K562 (cell line): Measurements from ENCODE around the gene BORA. TPM values are rescaled to one million over a fixed set of nuclear protein-coding genes. Genes with fewer than 3 reads are reported as not detected.

ENCODE experiments used
- ATAC-seq: fragments of 200-7000 bp; cut with Tn5 transposase; 3 replicates; pipeline ENCODE4 v1.9.1; 2020; ENCODE audit warnings: moderate library complexity
- BruUV-seq: library from RNA; stranded (reverse); fragments of 400-500 nt; replicated peaks from 2 replicates; lab custom pipeline; 2021; lab: Mats Ljungman, UMichigan
- CTCF ChIA-PET: fragments of 300-600 bp; formaldehyde crosslinking; extraction: SDS; loops from one replicate; lab custom pipeline; 2021; ENCODE audit warnings: low intra/inter-chr PET ratio; lab: Yijun Ruan, JAX
- POLR2A ChIA-PET: fragments of 300-600, 350-650 bp; sonication (Branson Sonifier 250); formaldehyde crosslinking; extraction: SDS; loops from one replicate; lab custom pipeline; 2021; ENCODE audit warnings: antibody characterized with exemption, inconsistent platforms; lab: Yijun Ruan, JAX
- DNase-seq, 4 experiments: peaks; one replicate each; pipeline versions ENCODE4 v3.0.0 to v3.0.0-alpha.2; 2011 to 2018; ENCODE audit warnings: low spot score in 3 of 4, mixed read lengths in 3 of 4; ENCODE audit errors: extremely low read depth in 1 of 4
- FAIRE-seq: peaks from 2 replicates; lab custom pipeline; 2011; peaks lifted over from hg19 to GRCh38; lab: Jason Lieb, UNC
- H2AFZ ChIP-seq: 2 replicates; pipeline ENCODE4 v1.6.0; 2011; ENCODE audit warnings: low read depth, low read length, control low read depth, inconsistent platforms
- H3K27ac ChIP-seq: fragments of 200-600 bp; 3 replicates; pipeline ENCODE4 v1.8.0; 2011; ENCODE audit warnings: low read depth, mild to moderate bottlenecking, control low read depth, inconsistent platforms, low read length, moderate library complexity, mixed read lengths; ENCODE audit errors: extremely low read depth
- H3K27me3 ChIP-seq, 2 experiments: fragments of 300-600 bp in 1 of 2; 2 replicates in 1 of 2; 3 replicates in 1 of 2; pipeline versions ENCODE4 v1.6.0 to v1.8.0; 2011; ENCODE audit warnings: inconsistent platforms in 2 of 2, low read length in 2 of 2, mild to moderate bottlenecking in 1 of 2, mixed read lengths in 1 of 2, moderate library complexity in 1 of 2; ENCODE audit not compliant: control insufficient read depth in 2 of 2, insufficient read depth in 2 of 2
- H3K36me3 ChIP-seq: fragments of 300-600 bp; 3 replicates; pipeline ENCODE4 v1.8.0; 2011; ENCODE audit warnings: mild to moderate bottlenecking, low read length, inconsistent platforms; ENCODE audit not compliant: control insufficient read depth, insufficient read depth
- H3K4me1 ChIP-seq, 2 experiments: fragments of 200-600 bp in 1 of 2; replicated peaks in 1 of 2; 2 replicates in 1 of 2; 3 replicates in 1 of 2; pipeline versions ENCODE4 v1.5.1 to v1.8.0; 2011; ENCODE audit warnings: inconsistent platforms in 2 of 2, low read length in 2 of 2, mild to moderate bottlenecking in 1 of 2, mixed read lengths in 1 of 2, moderate library complexity in 1 of 2; ENCODE audit not compliant: control insufficient read depth in 2 of 2, insufficient read depth in 2 of 2
- H3K4me2 ChIP-seq: 2 replicates; pipeline ENCODE4 v1.6.1; 2011; ENCODE audit warnings: low read length, control low read depth, inconsistent platforms, mixed read lengths; ENCODE audit not compliant: insufficient read depth
- H3K4me3 ChIP-seq: fragments of 200-600 bp; sonication (generic), shearing (Covaris generic); 2 replicates; pipeline ENCODE4 v1.5.1; 2016; ENCODE audit warnings: control low read depth, inconsistent platforms
- H3K79me2 ChIP-seq: fragments of 200-600 bp; 3 replicates; pipeline ENCODE4 v1.8.0; 2011; ENCODE audit warnings: low read length, inconsistent platforms; ENCODE audit not compliant: control insufficient read depth, insufficient read depth
- H3K9ac ChIP-seq, 2 experiments: 2 replicates each; pipeline versions ENCODE4 v1.6.0 to v1.6.1; 2011; ENCODE audit warnings: low read depth in 2 of 2, low read length in 2 of 2, control low read depth in 1 of 2, inconsistent platforms in 1 of 2, mild to moderate bottlenecking in 1 of 2, mixed read lengths in 1 of 2; ENCODE audit not compliant: insufficient read depth in 1 of 2
- H3K9me1 ChIP-seq: one replicate; pipeline ENCODE4 v1.6.0; 2011; ENCODE audit warnings: inconsistent platforms, mild to moderate bottlenecking, low read length, moderate library complexity; ENCODE audit not compliant: control insufficient read depth, insufficient read depth
- H3K9me3 ChIP-seq: replicated peaks from 2 replicates; pipeline ENCODE4 v1.5.1; 2011; ENCODE audit warnings: low read depth, low read length, inconsistent platforms; ENCODE audit not compliant: control insufficient read depth, insufficient read depth
- H4K20me1 ChIP-seq: replicated peaks from 2 replicates; pipeline ENCODE4 v1.6.1; 2011; ENCODE audit warnings: low read length, inconsistent platforms, mixed read lengths; ENCODE audit not compliant: control insufficient read depth, insufficient read depth
- MAFK ChIP-seq: IDR thresholded peaks from 2 replicates; pipeline ENCODE4 v1.6.1; 2011; ENCODE audit warnings: low read length, improper control_type of control experiment
- NFIX ChIP-seq: fragments of 250-450 bp; sonication (Bioruptor Pico); IDR thresholded peaks from 2 replicates; pipeline ENCODE4 v1.4.0; 2020; ENCODE audit warnings: low read depth, mild to moderate bottlenecking, moderate library complexity
- NFXL1 ChIP-seq: fragments of 450-650 bp; formaldehyde crosslinking; IDR thresholded peaks from 2 replicates; pipeline ENCODE4 v1.4.0; 2021; ENCODE audit warnings: mild to moderate bottlenecking
- SIN3B ChIP-seq: fragments of 450-650 bp; IDR thresholded peaks from 2 replicates; pipeline ENCODE4 v1.6.1; 2017; ENCODE audit warnings: low read depth, mild to moderate bottlenecking, moderate library complexity
- ZFX ChIP-seq: sonication (generic); formaldehyde crosslinking; IDR thresholded peaks from 2 replicates; pipeline ENCODE4 v1.8.0; 2022; ENCODE audit warnings: mild to moderate bottlenecking, missing genetic modification reagents, moderate library complexity
- WGBS: fragments of 100-300 bp; shearing (Covaris generic); methylation state at CpG from one replicate; pipeline ENCODE4 v1.1.6; 2016; ENCODE audit warnings: low coverage, mixed read lengths; ENCODE audit not compliant: insufficient coverage; ENCODE audit errors: missing lambda C conversion rate; 5-methylcytosine and 5-hydroxymethylcytosine counted together
- in situ Hi-C: fragments of 300-500 bp; cut with MboI; formaldehyde crosslinking; loops from 4 replicates; pipeline ENCODE4 v1.15.0; 2018; ENCODE audit warnings: inconsistent platforms, mixed read lengths
- intact Hi-C: fragments of 100-400 bp; cut with micrococcal nuclease; formaldehyde crosslinking; loops from 2 replicates; pipeline ENCODE4 v1.14.2; 2022
- polyA plus RNA-seq, 8 experiments: library from polyadenylated mRNA; depleted of rRNA in 4 of 8; stranded (reverse) in 5 of 8; unstranded in 3 of 8; fragments of >200 nt; fragmentation: Nextera tagmentation in 2 of 8; fragmentation: Illumina TruSeq in 1 of 8; extraction: Ambion mirVana in 2 of 8; extraction: Trizol in 1 of 8; gene quantifications; 2 replicates each; pipeline versions ENCODE4 v1.2.1 to v1.2.3, GENCODE V29; 2011 to 2014; ENCODE audit warnings: inconsistent platforms in 1 of 8, missing spikeins in 1 of 8
- total RNA-seq, 7 experiments: library from RNA; depleted of rRNA in 6 of 7; stranded (reverse); fragments of >200 nt in 6 of 7; fragmentation: Illumina TruSeq in 2 of 7; extraction: Trizol in 2 of 7; gene quantifications; 2 replicates each; pipeline versions ENCODE4 v1.2.1 to v1.2.3, GENCODE V29; 2011 to 2021; ENCODE audit warnings: low replicate concordance in 1 of 7
- TF ChIP-seq, protein P1 (sequence below): fragments of 250-450 bp; sonication (Bioruptor Pico); IDR thresholded peaks from 2 replicates; pipeline ENCODE4 v1.8.0; 2022; ENCODE audit warnings: inconsistent platforms

Gene BORA
- total and polyA plus RNA-seq, 9 of the 15 experiments (the other 6 are each of a cell fraction or from before 2014, with no cell fraction given): 12.4 to 21.5 (median 18.2) TPM

DNA sequence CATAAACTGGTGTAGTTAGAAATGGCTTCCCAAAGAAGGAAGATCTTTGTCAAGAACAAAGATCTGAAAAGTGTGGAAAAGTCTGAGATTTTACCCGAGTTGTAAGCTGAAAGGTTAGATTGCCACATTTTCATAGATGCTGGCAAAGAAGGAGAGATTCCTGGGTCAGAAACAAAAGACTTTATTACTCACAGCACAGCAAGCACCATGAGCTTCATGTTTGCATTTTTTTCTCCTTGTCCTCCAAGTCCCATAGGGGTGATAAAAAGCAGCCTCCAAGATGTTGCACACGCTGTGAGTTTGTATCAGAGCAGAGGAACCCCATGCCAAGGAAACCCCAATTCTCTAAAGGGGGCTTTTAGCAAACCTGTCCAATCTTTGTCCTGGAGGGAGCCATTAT, 29.6 kb upstream of the BORA start:
- no peak for ATAC-seq
- ChIA-PET POLR2A (interaction anchor here (0.7 kb wide), 1 partner anchor 11 kb away, joined by 4 read pairs; no protein-coding TSS in a partner anchor), CTCF (no interaction called here)
- H3K4me1 ChIP-seq: no peaks in the 10 kb centered on the region
- no peak overlapping the region for H3K4me3 ChIP-seq
- H3K9ac ChIP-seq: no peak overlapping the region
- BruUV-seq: no TSS peak
- in situ Hi-C loops: no loop called here
- no peak for TF ChIP-seq SIN3B
- TF ChIP-seq, protein P1, sequence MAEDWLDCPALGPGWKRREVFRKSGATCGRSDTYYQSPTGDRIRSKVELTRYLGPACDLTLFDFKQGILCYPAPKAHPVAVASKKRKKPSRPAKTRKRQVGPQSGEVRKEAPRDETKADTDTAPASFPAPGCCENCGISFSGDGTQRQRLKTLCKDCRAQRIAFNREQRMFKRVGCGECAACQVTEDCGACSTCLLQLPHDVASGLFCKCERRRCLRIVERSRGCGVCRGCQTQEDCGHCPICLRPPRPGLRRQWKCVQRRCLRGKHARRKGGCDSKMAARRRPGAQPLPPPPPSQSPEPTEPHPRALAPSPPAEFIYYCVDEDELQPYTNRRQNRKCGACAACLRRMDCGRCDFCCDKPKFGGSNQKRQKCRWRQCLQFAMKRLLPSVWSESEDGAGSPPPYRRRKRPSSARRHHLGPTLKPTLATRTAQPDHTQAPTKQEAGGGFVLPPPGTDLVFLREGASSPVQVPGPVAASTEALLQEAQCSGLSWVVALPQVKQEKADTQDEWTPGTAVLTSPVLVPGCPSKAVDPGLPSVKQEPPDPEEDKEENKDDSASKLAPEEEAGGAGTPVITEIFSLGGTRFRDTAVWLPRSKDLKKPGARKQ (CRISPR knock-in tag): no peak
- FAIRE-seq: no peak
- no peak overlapping the region for H2AFZ ChIP-seq
- H3K27me3 ChIP-seq: no peaks in the 10 kb centered on the region
- no peaks in the 10 kb centered on the region for H3K9me3 ChIP-seq
- intact Hi-C loops: no loop called here
- no peaks in the 10 kb centered on the region for H3K9me1 ChIP-seq
- H3K79me2 ChIP-seq: no peaks in the 10 kb centered on the region
- no peak for DNase-seq
- 0% methylated on average over 2 of the region's 2 CpGs for WGBS
- no peaks in the 10 kb centered on the region for H4K20me1 ChIP-seq
- no peaks in the 10 kb centered on the region for H3K36me3 ChIP-seq
- H3K27ac ChIP-seq: no peak overlapping the region
- no peak overlapping the region for H3K4me2 ChIP-seq

DNA sequence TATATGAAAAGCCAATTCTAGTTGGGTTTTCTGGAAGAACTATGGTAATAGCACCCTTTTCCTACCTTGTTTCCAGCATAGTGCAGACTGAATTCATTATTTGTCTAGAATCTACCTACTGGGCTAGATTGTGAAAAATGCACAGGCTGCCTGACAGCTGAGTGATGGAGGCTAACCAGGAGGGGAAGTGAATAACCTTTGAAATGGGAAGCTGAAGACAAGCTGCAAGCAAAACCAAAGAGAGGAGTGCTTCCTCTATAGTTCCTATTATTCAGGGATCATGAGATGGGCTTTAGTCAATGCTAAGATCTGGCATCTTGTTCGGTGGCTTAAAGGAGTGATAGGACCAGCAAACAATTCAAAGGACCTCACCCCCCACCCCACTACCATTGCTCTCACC, 27.2 kb upstream of the BORA start:
- ATAC-seq (no peak), FAIRE-seq (no peak), DNase-seq (no peak)
- in situ Hi-C loops: no loop called here
- no peak overlapping the region for H3K4me3 ChIP-seq
- H3K36me3 ChIP-seq: no peaks in the 10 kb centered on the region
- POLR2A ChIA-PET: no interaction called here
- no peak overlapping the region for H3K9ac ChIP-seq
- H4K20me1 ChIP-seq: no peaks in the 10 kb centered on the region
- H3K4me2 ChIP-seq: no peak overlapping the region
- no peaks in the 10 kb centered on the region for H3K9me1 ChIP-seq
- no peaks in the 10 kb centered on the region for H3K27me3 ChIP-seq
- no peaks in the 10 kb centered on the region for H3K4me1 ChIP-seq
- BruUV-seq: no TSS peak
- H2AFZ ChIP-seq: no peak overlapping the region
- H3K9me3 ChIP-seq: no peaks in the 10 kb centered on the region
- CTCF ChIA-PET: no interaction called here
- 43% methylated on average over 1 of the region's 1 CpG for WGBS
- no peak overlapping the region for H3K27ac ChIP-seq
- intact Hi-C loops: no loop called here
- H3K79me2 ChIP-seq: no peaks in the 10 kb centered on the region
- TF ChIP-seq ZFX (CRISPR knock-in tag) (no peak), MAFK (no peak), NFXL1 (CRISPR knock-in tag) (no peak), NFIX (CRISPR knock-in tag) (no peak)
